ENCODE measurements around the gene WWOX.

GRCh38 chr16:78065319-78065718 lies 34.1 kb upstream of the WWOX start:
- TF ChIP-seq CTCF (conservative IDR thresholded peaks at IDR 0.05; ENCODE audit: low read depth, low read length) (no peak), EZH2phosphoT487 (IDR thresholded peaks at IDR 0.05; ENCODE audit: borderline replicate concordance, low read length) (no peak), EZH2 (IDR thresholded peaks at IDR 0.05; ENCODE audit: low read length, unreplicated experiment) (no peak)
